Esophagus squamous epithelium (tissue), 5 donors: ENCODE results near the gene SKA2. TPM values are rescaled to one million over a fixed set of nuclear protein-coding genes. Genes with fewer than 3 reads are reported as not detected.

ENCODE experiments used
- DNase-seq: peaks from one replicate; lab custom pipeline; 2025; lab: John Stamatoyannopoulos, UW
- H3K27ac ChIP-seq, 4 donors: fragments of 200-600 bp; sonication (generic); one replicate each; pipeline ENCODE4 v1.5.1; 2016 to 2019; ENCODE audit warnings: mild to moderate bottlenecking in 1 of 4
- H3K27me3 ChIP-seq, 4 donors: fragments of 200-600 bp; sonication (generic); 1 replicate in 3 of 4; 2 replicates in 1 of 4; pipeline versions ENCODE4 v1.5.1 to v1.6.0; 2017 to 2021; ENCODE audit warnings: antibody characterized with exemption in 1 of 4
- H3K36me3 ChIP-seq, 3 donors: fragments of 200-600 bp; sonication (generic); one replicate each; pipeline ENCODE4 v1.5.1; 2016 to 2019
- H3K4me1 ChIP-seq, 3 donors: fragments of 200-600 bp; sonication (generic); one replicate each; pipeline ENCODE4 v1.5.1; 2017 to 2019
- H3K4me3 ChIP-seq, 4 donors: fragments of 200-600 bp; sonication (generic); 1 replicate in 3 of 4; 2 replicates in 1 of 4; pipeline ENCODE4 v1.5.1; 2016 to 2019; ENCODE audit warnings: mild to moderate bottlenecking in 2 of 4, moderate library complexity in 1 of 4
- H3K9me3 ChIP-seq, 3 donors: fragments of 200-600 bp; sonication (generic); one replicate each; pipeline ENCODE4 v1.5.1; 2016 to 2019
- CTCF ChIP-seq, 6 experiments: fragments of 450-650 bp in 4 of 6; fragments of 200-600 bp in 2 of 6; sonication (generic) in 2 of 6; IDR thresholded peaks; one replicate each; pipeline ENCODE4 v1.5.1; 2016 to 2019; ENCODE audit warnings: antibody characterized with exemption in 6 of 6, mild to moderate bottlenecking in 4 of 6, moderate library complexity in 4 of 6
- POLR2A ChIP-seq, 4 donors: fragments of 450-650 bp; IDR thresholded peaks; one replicate each; pipeline ENCODE4 v1.6.1; 2017; ENCODE audit warnings: antibody characterized with exemption in 4 of 4, mild to moderate bottlenecking in 4 of 4, moderate library complexity in 3 of 4
- WGBS, 2 donors: methylation state at CpG; one replicate each; pipeline ENCODE4 v1.1.5; 2018; 5-methylcytosine and 5-hydroxymethylcytosine counted together
- intact Hi-C: fragments of 100-400 bp; cut with DNase I; formaldehyde crosslinking; loops from one replicate; pipeline ENCODE4 v1.15.0; 2022
- total RNA-seq, 4 donors: library from RNA; depleted of rRNA; stranded (reverse); fragments of >200 nt; gene quantifications; one replicate each; pipeline ENCODE4 v1.1.0, GENCODE V29; 2016
- donor health status: DM: yes; HTN: yes; CAD: no.

SKA2 gene
- total RNA-seq, 4 donors from 2014 or later, result 12.5 to 57.2 (median 37.6) TPM

GRCh38 chr17:59131131-59131530 is 23.9 kb downstream of the SKA2 start:
- no peak for DNase-seq
- Histone ChIP-seq H3K27ac (no peak overlapping the region), H3K4me1 (no peaks in the 10 kb centered on the region), H3K36me3 (peaks cover 0 to 29% (median 0%) of the 10 kb centered on the region in 3 donors), H3K27me3 (no peaks in the 10 kb centered on the region), H3K4me3 (no peak overlapping the region), H3K9me3 (no peaks in the 10 kb centered on the region)
- intact Hi-C loops, result no loop called here
- 50 to 67% methylated on average over 1 of the region's 1 CpG for WGBS, 2 donors
- no peak for TF ChIP-seq POLR2A (IDR thresholded peaks at IDR 0.05)

- TF ChIP-seq POLR2A (IDR thresholded peaks at IDR 0.05), result no peak
- no peak for TF ChIP-seq CTCF (IDR thresholded peaks at IDR 0.05)
- no peak overlapping the region for H3K4me3 ChIP-seq
- no peaks in the 10 kb centered on the region for H3K27me3 ChIP-seq
- WGBS, 2 donors, result 45 to 50% methylated on average over 2 of the region's 2 CpGs
- H3K36me3 ChIP-seq, result peaks cover 0 to 29% (median 0%) of the 10 kb centered on the region in 3 donors
- no peaks in the 10 kb centered on the region for H3K4me1 ChIP-seq
- H3K27ac ChIP-seq, result no peak overlapping the region
- intact Hi-C loops, result no loop called here
- H3K9me3 ChIP-seq, result no peaks in the 10 kb centered on the region
- no peak for DNase-seq
Observed at GRCh38 chr17:59129814-59130213, 25.2 kb downstream of the SKA2 start.

- Histone ChIP-seq H3K4me1 (no peaks in the 10 kb centered on the region), H3K27me3 (no peaks in the 10 kb centered on the region), H3K9me3 (no peaks in the 10 kb centered on the region), H3K4me3 (no peak overlapping the region), H3K27ac (no peak overlapping the region), H3K36me3 (peaks cover 0 to 37% (median 4%) of the 10 kb centered on the region in 3 donors)
- TF ChIP-seq CTCF (IDR thresholded peaks at IDR 0.05), result no peak
- TF ChIP-seq POLR2A (IDR thresholded peaks at IDR 0.05), result no peak
- no peak for DNase-seq
- WGBS, 2 donors, result 58% methylated on average over 3 of the region's 3 CpGs
- intact Hi-C loops, result no loop called here
Observed at GRCh38 chr17:59126809-59127417, 28.1 kb downstream of the SKA2 start.

GRCh38 chr17:59124665-59125064 is 30.3 kb downstream of the SKA2 start:
- Histone ChIP-seq H3K36me3 (peaks cover 0 to 49% (median 4%) of the 10 kb centered on the region in 3 donors), H3K27ac (no peak overlapping the region), H3K9me3 (no peaks in the 10 kb centered on the region), H3K27me3 (no peaks in the 10 kb centered on the region), H3K4me1 (no peaks in the 10 kb centered on the region), H3K4me3 (no peak overlapping the region)
- intact Hi-C loops, result no loop called here
- no peak for DNase-seq
- 94 to 95% methylated on average over 6 of the region's 6 CpGs for WGBS, 2 donors
- TF ChIP-seq POLR2A (IDR thresholded peaks at IDR 0.05), result no peak
- TF ChIP-seq CTCF (IDR thresholded peaks at IDR 0.05), result no peak

- Histone ChIP-seq H3K9me3 (no peaks in the 10 kb centered on the region), H3K4me3 (no peak overlapping the region), H3K4me1 (no peaks in the 10 kb centered on the region), H3K27me3 (no peaks in the 10 kb centered on the region), H3K27ac (no peak overlapping the region), H3K36me3 (peaks cover 0 to 47% (median 4%) of the 10 kb centered on the region in 3 donors)
- WGBS, 2 donors, result 80 to 82% methylated on average over 8 to 9 of the region's 9 CpGs
- TF ChIP-seq CTCF (IDR thresholded peaks at IDR 0.05) (no peak), POLR2A (IDR thresholded peaks at IDR 0.05) (no peak)
- intact Hi-C loops, result no loop called here
- no peak for DNase-seq
Observed at GRCh38 chr17:59121901-59122480, 33.0 kb downstream of the SKA2 start.
